HG03175 (cell line): Measurements from ENCODE around the gene CALML4.
"Not testable (repeated sequence)": the region's sequence is repeated elsewhere in the genome, so short reads cannot be mapped to it uniquely, and the experiment has no call there.

Experiments
- ATAC-seq: cut with Tn5 transposase; IDR thresholded peaks from one replicate; pipeline ENCODE4 v1.9.1; 2021; ENCODE audit warnings: mild to moderate bottlenecking, moderate library complexity; ENCODE audit not compliant: unreplicated experiment

The CALML4 gene

GRCh38 chr15:68225442-68225841, 20.3 kb upstream of the CALML4 start:
- not testable (repeated sequence) for ATAC-seq

- ATAC-seq: no peak
Observed at GRCh38 chr15:68224546-68225250, 19.6 kb upstream of the CALML4 start.

- no peak for ATAC-seq
Observed at GRCh38 chr15:68224108-68224507, 19.0 kb upstream of the CALML4 start.

GRCh38 chr15:68223171-68223570, 18.0 kb upstream of the CALML4 start:
- ATAC-seq: no peak

GRCh38 chr15:68222432-68222743, 17.3 kb upstream of the CALML4 start:
- ATAC-seq: not testable (repeated sequence)

- ATAC-seq: not testable (repeated sequence)
Observed at GRCh38 chr15:68221530-68222431, 16.6 kb upstream of the CALML4 start.

GRCh38 chr15:68220967-68221366, 15.8 kb upstream of the CALML4 start:
- ATAC-seq: no peak

GRCh38 chr15:68220489-68220888, 15.4 kb upstream of the CALML4 start:
- ATAC-seq: no peak

GRCh38 chr15:68218847-68219798, 14.0 kb upstream of the CALML4 start:
- no peak for ATAC-seq

- no peak for ATAC-seq
Observed at GRCh38 chr15:68218331-68218730, 13.2 kb upstream of the CALML4 start.

- no peak for ATAC-seq
Observed at GRCh38 chr15:68217341-68217740, 12.2 kb upstream of the CALML4 start.

GRCh38 chr15:68214838-68215254, 9.7 kb upstream of the CALML4 start:
- ATAC-seq: no peak

- ATAC-seq: no peak
Observed at GRCh38 chr15:68213991-68214837, 9.1 kb upstream of the CALML4 start.

- not testable (repeated sequence) for ATAC-seq
Observed at GRCh38 chr15:68213491-68213845, 8.3 kb upstream of the CALML4 start.

- no peak for ATAC-seq
Observed at GRCh38 chr15:68211656-68212320, 6.7 kb upstream of the CALML4 start.

- no peak for ATAC-seq
Observed at GRCh38 chr15:68210821-68211655, 5.9 kb upstream of the CALML4 start.

- no peak for ATAC-seq
Observed at GRCh38 chr15:68210409-68210756, 5.3 kb upstream of the CALML4 start.

GRCh38 chr15:68209735-68210408, 4.7 kb upstream of the CALML4 start:
- ATAC-seq: no peak
